GM21723 (cell line): ENCODE results near the gene CAPG.

Experiments
- ATAC-seq: cut with Tn5 transposase; IDR thresholded peaks from one replicate; pipeline ENCODE4 v1.9.1; 2021; ENCODE audit warnings: mild to moderate bottlenecking, moderate library complexity; ENCODE audit not compliant: unreplicated experiment

CAPG gene

DNA sequence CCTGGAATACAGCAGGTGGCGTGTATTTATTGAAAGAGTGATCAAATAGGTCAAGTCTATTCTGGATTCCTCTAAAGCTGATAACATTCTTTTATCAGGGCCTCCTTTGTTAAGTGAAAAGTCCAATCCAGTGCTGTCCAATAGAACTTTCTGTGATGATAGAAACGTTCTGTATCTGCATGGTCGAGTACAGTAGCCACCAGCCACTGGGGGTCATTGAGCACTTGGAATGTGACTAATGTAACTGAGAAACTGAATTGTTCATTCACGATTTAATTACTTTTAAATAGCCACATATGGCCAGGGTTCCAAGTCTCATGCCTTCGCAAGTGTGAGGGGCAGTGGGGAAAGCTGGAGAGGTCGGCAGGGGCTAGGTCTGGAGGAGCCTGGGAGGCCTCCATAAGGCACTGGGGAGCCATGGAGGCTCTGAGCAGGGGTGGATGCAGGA is 28.9 kb upstream of the CAPG start:
- no peak for ATAC-seq

DNA sequence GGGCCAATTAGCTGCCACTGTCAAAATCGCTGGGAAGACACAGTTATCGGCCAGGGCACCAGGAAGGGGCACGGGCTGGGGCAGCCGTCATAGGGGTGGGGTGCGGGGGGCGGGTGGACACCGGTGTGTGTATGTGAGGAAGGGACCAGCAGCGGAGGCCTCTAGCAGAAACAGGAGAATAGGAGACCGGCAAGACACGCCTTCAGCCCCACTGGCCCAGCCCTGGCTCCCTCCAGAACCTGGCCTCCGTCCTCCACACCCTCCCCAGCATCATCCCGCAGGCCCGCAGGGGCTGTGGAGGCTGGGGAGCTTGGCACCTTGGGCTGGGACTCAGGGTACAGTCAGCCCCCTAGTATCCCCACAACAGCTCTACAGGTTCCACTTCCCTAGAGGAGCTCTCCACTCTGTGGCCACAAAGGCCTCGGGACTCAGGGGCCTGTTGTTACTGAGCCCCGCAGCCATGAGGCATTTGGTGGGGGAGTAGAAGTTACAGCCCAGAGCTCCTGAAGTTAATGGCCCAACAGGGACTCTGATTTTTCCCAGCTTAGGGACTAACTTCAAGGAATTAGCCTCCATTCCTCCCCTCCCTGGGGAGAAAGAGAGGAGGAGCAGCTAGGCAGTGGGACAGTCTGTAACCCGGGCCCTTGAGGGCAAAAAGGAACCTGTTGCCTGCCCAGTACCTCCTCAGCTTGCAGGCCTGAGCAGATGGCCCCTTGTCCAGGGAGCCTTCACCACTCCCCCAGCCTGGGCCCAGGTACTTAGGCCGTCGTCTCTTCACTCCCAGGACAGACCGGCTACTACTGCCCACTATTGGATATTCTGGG is 28.2 kb upstream of the CAPG start:
- ATAC-seq: no peak

DNA sequence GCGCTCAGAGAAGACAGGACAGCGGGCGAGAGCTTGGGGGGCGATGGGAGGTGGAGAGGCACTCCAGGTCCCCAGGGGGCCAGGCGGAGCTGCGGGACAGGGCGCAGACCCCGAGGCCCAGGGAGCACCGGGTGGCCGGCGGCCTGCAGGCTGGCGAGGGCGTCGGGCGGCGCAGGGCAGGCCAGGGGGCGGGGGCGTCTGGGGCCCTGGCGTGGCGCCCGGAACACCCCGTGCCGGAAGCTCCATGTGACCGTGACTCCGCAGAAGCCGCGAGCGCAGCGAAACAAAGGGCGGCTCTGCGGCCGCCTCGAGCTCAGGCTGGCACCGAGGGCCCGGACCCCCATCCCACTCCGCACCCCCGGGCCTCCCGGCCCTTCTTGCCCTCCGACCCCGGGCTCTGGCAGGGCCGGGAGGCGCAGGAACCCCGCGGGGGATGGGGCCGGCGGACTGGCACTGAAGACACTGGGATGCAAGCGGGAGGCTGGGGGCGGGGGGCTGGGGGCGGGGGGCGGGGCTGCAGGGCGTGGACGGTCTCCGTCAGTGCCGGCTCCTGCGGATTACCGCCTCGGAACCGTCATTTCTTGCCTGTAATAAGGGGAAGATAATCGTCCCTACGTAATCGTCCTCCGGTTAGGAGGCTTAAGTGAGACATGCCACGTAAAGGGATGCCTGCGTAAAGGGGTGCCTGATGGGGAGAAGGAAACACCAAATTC is 27.5 kb upstream of the CAPG start:
- peak; percentile 86 for ATAC-seq

DNA sequence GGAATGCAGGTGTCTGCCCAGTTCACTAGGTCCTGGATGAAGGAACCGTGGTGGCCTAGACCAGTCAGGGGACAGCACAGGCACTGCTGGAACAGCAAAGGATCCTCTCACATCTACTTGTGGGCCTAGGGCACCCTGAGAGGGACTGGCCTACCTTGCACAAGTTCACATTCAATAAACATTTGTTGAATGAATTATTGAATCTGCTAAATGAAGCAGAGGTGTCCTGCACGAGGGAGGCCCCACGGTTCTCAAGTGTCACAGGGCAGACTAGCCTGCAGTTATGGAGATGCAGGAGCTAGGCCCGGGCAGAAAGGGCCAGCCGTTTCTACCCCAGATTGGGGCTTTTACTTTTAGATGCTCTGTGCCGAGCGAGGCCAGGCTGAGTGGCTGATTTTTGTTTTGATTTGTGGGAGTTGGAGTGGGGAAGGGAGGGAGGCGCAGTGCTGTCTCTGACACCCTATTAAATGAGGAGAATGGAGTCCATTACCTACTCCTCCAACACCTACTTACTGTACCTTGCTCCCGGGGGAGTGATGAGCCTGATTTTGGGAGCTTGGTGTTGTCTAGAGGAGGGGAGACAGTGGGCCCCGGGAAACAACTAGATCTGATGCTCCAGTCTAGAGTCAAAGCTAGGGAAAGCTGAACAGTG is 26.8 kb upstream of the CAPG start:
- ATAC-seq: no peak

DNA sequence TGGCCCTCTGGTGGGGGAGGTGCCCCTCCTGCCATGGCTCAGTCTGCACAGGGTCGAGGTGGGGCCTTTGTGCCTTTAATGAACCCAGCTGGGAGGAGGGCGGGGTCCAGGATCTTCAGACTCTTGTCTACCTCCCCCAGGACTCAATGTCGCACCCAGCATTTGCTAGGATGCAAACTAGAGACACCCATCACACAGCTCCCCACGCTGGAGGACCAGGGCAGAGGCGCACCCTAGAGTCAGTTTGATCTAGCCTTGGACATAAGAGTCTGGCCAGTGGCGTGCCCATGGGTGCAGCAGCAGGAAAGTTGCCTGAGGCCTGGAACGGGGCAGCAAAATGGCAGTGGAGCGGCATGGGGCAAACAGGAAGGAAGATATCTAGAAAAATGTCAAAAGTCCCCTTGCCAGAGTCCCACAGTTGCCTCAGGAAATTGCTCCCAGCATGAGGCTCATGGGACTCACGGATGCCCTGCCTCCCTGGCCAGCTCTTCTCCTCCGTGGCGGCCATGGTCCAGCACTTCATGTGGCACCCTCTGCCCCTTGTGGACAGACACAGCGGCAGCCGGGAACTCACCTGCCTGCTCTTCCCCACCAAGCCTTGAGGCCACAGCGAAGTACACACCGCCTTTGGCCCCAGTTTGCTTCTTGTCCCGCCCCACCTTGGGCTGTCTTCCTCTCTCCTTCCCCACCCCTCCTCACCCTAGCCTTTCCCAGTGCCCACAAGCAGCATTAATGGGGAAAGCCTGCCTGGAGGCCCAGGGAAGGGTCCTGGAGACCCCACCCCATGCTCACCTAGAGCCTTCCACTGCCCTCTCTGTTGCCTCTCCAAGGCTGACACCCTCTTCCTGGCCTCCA is 26.0 kb upstream of the CAPG start:
- ATAC-seq: no peak

DNA sequence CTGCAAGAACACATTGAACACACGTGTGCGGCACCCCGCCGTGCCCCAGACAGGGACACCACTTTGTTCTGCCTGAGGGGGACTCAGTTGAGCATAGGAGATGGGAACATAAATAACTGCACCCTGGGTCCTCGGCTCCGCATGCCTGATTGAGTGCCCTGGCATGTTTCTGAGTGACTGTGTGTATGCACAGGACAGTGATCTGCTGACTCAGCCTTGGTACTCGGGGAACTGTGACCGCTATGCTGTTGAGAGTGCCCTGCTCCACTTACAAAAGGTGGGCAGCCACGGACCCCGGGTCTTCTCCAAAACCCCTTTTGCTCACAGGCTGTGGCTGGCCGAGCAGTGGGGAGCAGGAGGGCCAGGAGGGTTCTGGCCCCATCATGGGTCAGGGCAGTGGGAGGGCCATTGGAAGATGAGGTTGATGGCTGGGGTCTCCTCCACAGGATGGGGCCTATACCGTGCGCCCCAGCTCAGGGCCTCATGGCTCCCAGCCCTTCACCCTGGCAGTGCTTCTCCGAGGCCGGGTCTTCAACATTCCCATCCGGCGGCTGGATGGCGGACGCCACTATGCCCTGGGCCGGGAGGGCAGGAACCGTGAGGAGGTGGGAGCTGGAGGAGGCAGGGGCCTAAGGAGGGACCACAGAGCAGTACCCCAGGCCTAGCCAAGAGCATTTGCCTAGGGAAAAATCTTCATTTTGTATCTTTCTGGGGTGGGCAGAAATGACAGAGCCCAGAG is 25.2 kb upstream of the CAPG start:
- no peak for ATAC-seq

DNA sequence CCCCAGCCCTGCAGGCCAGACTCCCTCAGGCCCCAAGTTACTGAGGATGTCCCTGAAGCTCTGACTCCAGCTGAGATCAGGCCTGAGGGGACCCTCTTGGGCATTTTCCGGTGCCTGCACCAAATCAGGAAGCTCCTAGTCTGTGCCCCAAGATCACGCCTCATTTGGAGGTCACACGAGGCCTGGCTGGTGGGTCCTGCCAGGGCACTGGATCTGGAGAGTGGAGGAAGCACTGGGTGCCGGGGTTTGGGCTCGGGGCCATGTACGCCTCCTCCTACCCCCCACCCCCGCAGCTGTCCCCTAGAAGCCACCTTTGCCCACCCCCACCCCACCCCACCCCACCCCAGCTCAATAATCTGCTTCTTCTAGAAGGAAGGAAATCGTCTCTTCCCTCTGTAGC is 24.5 kb upstream of the CAPG start:
- no peak for ATAC-seq

DNA sequence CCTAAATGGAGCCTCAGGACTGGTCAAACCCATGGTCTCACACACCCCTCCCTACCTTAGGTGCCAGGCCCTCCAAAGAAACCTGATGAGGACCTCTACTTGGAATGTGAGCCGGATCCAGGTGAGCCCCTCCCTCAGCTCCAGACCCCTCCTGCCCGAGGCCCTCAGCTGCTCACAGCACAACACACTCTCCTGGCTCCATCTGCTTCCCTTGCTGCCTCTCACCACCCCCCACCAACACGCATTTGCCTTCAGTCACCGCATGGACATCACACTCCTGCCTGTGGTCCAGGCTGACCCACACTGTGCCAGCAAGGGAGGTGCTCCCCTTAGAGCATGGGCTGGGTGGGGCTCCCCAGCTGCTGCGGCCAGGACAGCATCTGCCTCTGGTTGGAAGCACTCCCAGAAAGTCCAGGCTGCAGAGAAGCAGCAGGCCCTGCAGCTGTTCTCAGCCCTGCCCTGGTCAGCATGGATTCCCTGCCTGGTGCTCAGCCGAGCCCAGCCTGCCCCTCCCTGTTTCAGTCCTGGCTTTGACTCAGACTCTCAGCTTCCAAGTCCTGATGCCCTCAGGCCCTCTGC is 23.4 kb upstream of the CAPG start:
- no peak for ATAC-seq

DNA sequence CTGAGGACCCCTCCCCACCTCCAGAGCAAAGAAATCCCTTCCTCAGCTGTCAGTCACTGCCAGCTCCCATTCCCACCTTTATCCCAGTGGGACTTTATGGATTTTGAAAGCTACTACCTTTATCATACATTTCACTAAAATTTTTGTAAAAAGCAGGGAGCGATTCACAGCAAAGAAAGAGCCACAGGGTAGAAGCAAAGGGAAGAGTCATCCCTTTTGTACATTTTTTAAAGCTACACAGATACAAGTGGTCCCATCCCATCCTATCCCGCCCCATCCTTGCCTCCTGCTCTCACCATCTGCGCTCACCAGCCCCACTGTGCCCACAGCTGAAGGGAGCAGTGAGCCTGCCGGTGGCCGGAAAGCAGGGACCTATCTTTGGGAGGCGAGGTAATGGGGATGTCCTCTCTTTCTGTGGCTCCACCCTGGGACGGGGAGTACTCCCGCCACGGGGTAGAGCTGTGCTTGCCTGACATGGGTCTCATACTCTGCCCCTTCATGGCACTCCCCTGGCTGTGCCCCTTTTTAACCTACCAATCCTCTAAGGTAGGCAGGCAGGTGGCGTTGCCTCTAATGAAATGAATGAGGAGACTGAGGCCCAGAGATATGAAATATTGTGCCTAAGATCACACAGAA is 21.5 kb upstream of the CAPG start:
- no peak for ATAC-seq

DNA sequence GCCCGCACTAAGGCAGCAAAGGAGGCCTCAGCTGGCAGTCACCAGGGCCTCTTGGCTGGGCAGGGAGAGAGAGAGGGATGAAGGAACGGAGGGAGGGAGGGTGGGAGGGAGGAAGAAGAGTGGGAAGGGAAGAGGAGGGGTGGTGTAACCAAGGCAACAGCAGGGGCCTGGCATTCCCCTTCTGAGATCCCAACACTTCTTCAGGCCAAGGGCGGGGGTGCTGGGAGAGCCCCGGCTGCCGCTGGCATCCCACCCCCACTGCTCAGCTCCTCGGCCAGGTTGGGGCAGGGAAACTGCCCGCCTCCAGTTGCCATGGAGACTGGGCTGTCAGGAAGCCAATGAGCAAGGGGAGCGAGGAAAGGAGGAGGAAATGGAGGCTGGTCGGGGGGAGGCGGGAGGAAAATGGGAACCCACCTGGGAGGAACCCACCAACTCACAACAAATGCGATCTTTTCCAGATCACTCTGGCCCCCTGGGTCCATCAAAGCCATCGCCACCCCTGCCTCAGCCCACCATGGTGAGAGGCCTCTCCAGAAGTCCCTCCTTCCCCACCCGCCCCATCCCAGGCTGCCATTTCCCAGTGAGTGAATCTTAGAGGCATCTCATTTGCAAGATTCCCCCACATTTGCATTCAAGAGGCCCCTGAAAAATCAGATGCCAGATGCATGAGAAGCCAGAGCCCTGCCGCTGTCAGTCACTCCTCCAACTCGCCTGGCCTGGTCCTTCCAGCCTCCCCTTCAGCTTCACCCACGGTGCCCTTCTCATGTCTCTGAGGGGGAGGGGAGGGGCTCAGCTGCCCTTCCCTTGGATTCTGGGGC is 20.8 kb upstream of the CAPG start:
- ATAC-seq: no peak

DNA sequence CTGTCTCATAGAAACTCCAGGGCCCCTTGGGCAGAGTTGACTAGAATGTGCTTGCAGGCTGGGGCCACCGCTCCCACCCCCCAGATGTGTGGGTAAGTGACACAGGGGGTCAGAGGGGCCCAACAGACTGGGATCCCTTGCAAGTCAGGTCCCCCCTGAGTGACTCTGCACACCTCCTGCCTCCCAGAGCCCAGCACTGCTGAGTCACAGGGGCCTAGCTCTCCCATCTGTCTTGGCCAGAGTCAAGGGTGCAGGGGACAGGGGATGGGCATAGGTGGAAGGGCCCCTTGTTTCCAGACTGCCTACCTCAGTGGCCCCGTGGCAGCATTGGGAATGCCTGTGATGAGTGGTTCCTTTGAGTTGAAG is 19.7 kb upstream of the CAPG start:
- ATAC-seq: no peak

DNA sequence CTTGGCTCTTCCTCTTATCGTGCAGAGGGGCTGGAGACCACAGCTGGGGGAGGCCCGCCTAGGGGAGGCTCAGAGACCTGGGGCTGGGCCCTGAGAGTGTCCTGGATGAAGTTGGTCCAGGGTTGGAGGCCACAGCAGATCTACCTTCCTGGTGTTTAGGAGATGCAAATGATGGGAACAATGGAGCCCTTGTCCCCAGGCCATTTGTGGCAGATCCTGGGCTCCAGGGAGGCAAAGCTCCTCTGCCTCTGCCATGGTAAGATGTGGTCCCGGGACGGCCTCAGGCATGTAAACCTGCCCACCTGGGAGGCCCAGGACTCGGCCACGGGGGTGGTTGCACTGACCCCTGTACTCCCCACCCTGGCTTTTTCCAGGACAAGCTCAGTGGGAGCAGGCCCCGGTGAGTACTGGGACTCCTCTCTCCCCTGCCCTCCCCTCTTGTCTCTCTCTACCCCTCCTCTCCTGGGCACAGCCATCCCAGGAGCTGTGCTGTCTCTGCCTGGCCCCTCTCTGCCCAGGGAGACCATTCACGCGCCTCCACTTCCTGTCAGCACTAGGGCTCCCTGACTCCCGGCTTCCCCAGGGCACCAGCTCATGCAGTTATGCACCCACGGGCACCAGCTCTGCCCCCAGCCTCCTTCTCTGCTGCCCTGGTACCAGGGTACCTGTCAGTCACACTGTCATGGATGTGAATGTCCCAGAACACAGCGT is 19.2 kb upstream of the CAPG start:
- no peak for ATAC-seq

DNA sequence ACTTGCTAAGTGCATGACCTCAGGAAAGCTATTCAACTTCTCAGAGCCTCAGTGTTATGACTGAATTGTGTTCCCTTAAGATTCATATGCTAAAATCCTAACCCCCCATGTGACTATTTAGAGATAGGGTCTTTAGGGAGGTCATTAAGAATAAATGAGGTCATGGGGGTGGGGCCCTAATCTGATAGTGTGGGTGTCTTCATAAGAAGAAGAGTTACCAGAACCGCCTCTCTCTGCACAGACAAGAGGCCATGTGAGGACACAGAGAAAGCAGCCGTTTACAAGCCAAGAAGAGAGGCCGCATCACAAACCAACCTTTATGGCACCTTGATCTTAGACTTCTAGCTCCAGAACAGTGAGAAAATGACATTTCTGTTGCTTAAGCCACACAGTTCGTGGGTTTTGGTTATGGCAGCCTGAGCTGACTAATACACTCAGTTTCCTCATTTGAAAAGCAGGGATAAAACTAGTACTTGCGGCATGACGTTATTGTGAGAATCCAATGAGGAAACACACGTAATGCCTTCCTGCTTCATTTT is 18.2 kb upstream of the CAPG start:
- no peak for ATAC-seq

DNA sequence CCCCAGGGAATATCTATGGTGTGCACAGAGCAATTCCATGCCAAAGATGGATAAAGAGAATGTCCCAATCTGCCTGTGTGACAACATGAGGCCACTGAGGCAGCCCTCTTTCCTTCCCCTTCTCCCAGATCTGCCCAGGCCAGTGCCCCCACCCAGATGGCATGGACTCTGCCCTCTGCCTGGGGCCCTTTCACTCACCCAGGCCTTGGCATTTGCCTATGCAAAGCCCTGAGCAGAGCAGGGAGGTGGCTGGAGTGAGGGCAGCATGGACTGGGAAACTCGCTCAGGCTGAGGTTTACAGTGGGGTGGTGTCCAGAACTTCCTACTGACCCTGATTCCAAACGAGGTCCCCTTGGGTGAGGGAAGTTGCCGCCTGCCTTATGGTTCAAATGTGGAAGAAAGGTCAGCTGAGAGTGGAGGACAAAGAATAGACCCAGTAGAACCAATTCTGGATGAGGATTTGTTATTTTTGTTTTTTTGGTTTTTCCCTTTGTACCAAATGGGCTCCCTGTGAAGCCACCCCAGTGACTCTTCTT is 17.2 kb upstream of the CAPG start:
- no peak for ATAC-seq

DNA sequence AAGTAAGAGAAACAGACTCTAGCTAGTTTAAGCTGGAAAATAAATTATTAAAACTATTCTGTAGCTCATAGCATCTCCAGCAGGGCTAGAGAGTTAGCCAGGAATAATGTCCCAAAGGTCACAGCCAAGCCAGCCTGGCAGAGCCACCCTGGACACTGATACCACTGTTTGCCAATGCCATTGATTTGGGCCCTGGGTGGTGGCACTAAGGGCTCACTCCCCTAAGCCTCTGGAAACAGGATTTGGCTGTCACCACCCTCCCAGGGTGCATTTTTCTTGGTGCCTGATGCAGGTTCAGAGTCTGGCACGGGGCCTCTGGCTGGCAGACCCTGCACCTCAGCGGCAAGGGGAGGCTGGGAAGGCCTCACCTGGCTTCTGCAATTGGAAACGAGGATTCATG is 15.4 kb upstream of the CAPG start:
- no peak for ATAC-seq

DNA sequence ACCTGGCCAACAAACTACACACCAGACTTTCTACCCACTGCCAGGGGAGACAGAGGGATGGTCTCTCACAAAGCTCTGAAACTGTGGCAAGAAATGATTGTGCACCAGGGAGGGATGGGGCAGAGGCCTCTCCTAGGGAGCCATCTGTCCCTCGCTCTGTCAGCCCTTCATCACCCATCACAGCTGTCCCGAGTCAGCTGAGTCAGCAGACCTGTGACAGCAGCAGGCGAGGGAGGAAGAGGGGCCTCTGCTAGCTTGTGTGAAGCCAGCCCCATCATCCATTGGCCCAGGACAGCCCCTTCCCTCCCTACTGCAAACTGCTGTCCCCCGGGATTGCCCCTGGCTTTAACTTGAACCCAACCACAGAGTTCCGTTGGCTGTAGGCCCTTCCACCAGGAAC is 13.4 kb upstream of the CAPG start:
- no peak for ATAC-seq

DNA sequence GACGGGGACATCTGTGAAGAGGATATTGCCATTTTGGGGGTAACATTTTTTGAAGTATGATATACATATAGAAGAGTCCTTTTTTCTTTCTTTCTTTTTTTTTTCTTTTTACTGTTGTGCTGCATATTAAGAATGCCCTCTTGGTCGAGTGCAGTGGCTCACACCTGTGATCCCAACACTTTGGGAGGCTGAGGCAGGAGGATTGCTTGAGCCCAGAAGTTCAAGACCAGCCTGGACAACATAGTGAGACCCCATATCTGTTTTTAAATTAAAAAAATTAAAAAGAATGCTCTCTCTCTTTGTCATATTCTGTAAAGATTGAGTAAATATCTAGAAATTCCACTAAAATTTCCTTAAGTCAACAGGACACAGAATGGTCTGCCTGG is 11.9 kb upstream of the CAPG start:
- ATAC-seq: no peak
